ENCODE results near the gene WDCP.

GRCh38 chr2:24077879-24078278, 30.7 kb upstream of the WDCP start:
- TF ChIP-seq POLR2AphosphoS5 (IDR thresholded peaks at IDR 0.05; ENCODE audit: low read depth, low read length) (no peak), CTCF (IDR thresholded peaks at IDR 0.05 in 2 of 3, conservative IDR thresholded peaks at IDR 0.05 in 1 of 3; ENCODE audit: borderline replicate concordance in 1 of 3, insufficient read depth in 1 of 3, low read depth in 2 of 3, low read length in 2 of 3) (no peak), POLR2A (IDR thresholded peaks at IDR 0.05; ENCODE audit: borderline replicate concordance, extremely low read depth, insufficient read depth, insufficient read length) (no peak), REST (IDR thresholded peaks at IDR 0.05; ENCODE audit: low read depth) (no peak), CBX3 (IDR thresholded peaks at IDR 0.05; ENCODE audit: low read depth) (no peak), MAX (IDR thresholded peaks at IDR 0.05) (no peak), JUND (IDR thresholded peaks at IDR 0.05) (no peak), ZBTB33 (IDR thresholded peaks at IDR 0.05; ENCODE audit: extremely low read depth, insufficient replicate concordance, low read length) (no peak), ZNF274 (IDR thresholded peaks at IDR 0.05; ENCODE audit: low read depth, low read length) (no peak), SIN3A (IDR thresholded peaks at IDR 0.05; ENCODE audit: low read depth) (no peak)

Measured in HCT116 (cell line).